A549 treated with AZD2906 at 1 μM for 4 hours (cell line): ENCODE data around the gene FAM180B. TPM values are rescaled to one million over a fixed set of nuclear protein-coding genes. Genes with fewer than 3 reads are reported as not detected.

Source experiments
- total RNA-seq: library from RNA; stranded (reverse); fragments of 200-300 nt; extraction: Qiagen RNA extraction; gene quantifications from 5 replicates; pipeline ENCODE4 v1.2.3, GENCODE V29; 2022

FAM180B gene, protein sequence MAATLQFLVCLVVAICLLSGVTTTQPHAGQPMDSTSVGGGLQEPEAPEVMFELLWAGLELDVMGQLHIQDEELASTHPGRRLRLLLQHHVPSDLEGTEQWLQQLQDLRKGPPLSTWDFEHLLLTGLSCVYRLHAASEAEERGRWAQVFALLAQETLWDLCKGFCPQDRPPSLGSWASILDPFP
- 0.05 to 0.07 TPM in 2 of 5 replicates, not detected in the others for total RNA-seq

DNA sequence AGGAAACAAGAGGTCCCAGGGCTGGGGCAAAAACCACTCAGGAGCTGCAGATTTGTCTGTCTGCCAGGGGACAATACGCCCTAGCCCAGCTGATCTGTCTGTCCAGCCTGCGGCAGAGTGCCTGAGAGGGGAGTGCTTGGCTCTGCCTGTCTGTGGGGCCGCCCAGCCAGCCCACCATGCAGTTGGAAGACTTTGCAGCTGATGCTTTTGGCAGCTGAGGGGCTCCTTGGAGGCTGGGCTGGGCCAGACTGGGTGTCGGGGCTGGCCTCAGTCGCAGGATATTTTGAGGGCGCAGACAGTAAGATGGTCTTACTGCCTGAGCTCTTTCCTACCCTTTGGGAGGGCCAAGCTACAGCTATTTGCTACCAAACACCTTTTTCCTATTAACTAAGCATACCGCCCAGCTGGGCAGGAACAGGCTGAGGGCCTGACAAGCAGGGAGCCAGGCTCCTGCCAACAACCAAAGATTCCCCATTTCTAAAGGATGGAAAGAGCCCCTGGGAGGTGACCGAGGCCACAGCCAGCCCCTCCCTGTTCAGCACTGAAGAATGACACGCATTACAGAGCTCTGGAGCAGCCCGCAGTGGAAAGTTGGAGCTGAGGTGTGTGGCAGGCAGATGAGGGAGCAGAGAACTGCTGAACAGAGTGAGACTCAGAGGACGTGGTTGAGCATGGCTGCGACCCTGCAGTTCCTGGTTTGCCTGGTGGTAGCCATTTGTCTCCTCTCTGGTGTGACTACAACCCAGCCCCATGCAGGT is at the start of gene FAM180B:
FAM180B (plus strand) TSS at position 581 of the 758 bp plus-strand sequence; CDS start at position 672, 91 bp downstream.

DNA sequence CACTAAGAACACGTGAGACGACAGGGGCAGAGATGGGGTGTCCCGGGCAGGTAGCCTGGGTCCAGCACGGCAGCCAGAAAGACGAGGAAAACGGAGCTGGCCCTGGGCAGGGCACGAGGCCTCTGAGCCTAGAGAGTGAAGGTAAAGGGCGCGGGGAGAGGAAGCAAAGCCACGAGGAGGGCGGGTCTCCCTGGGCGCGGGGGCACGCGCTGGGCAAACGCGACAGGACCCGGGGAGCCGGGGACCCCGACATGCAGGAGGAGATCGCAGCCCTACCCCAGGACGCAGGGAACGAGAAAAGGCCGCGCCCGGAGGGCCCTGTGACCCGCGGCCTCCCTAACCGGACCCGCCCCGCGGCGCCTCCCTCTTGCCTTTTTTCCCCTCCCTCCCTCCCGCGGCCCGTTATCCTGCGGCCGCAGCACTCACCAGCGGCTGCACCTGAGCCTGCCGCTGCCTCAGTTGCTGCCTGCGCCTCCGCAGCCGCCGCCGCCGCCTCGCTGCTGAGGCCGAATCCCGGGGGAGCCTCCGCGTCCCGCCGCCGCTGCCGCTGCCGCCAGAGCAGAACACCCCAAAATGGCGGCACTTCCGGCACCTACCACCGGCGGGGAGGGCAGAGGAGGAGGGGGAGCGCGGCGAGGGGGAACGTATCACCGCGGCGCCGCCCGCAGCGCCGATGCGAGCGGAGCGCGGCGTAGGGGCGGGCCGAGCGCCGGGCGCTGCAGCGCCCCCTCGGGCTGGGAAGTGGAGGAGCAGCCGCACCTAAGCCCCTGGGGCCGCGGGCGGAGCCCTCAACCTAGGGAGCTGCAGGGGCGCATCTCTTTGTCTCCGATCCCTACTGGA is 33.7 kb upstream of the FAM180B start, which contains the start of gene CELF1:
CELF1 (minus strand) TSS at position 567 of the 840 bp plus-strand sequence. CDS start 53,609 bp downstream, outside the sequence.

DNA sequence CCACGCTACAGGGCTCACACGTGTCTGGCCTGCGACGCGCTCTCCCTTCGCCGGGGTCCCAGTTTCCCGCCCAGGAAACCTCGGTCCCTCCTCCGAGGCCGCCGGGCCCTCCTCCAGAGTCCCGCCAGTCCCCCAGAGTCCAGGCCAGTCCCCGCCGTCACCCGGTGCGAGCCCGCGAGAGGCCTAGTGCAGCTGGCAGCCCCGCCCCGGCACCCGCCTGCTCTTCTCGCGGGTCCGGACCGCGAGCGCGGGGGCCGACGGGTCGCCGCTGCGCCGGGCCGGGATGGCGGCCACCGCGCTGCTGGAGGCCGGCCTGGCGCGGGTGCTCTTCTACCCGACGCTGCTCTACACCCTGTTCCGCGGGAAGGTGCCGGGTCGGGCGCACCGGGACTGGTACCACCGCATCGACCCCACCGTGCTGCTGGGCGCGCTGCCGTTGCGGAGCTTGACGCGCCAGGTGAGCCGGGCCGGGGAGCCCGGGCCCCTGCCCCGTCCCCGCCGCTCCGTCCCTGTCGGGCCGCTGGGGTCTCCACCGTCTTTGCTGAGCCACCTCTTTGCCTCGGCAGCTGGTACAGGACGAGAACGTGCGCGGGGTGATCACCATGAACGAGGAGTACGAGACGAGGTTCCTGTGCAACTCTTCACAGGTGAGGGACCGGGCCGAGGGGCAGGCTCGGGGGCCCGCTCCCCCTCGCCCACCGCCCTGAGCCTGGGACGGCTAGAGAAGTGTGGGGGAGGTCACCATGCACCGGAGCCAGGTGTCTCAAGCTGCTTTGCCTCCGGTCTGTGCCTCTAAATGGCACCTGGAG is 20.9 kb upstream of the FAM180B start, which contains the start of gene PTPMT1:
PTPMT1 (plus strand) TSS at position 260 of the 809 bp plus-strand sequence; CDS start at position 284, 24 bp downstream.

DNA sequence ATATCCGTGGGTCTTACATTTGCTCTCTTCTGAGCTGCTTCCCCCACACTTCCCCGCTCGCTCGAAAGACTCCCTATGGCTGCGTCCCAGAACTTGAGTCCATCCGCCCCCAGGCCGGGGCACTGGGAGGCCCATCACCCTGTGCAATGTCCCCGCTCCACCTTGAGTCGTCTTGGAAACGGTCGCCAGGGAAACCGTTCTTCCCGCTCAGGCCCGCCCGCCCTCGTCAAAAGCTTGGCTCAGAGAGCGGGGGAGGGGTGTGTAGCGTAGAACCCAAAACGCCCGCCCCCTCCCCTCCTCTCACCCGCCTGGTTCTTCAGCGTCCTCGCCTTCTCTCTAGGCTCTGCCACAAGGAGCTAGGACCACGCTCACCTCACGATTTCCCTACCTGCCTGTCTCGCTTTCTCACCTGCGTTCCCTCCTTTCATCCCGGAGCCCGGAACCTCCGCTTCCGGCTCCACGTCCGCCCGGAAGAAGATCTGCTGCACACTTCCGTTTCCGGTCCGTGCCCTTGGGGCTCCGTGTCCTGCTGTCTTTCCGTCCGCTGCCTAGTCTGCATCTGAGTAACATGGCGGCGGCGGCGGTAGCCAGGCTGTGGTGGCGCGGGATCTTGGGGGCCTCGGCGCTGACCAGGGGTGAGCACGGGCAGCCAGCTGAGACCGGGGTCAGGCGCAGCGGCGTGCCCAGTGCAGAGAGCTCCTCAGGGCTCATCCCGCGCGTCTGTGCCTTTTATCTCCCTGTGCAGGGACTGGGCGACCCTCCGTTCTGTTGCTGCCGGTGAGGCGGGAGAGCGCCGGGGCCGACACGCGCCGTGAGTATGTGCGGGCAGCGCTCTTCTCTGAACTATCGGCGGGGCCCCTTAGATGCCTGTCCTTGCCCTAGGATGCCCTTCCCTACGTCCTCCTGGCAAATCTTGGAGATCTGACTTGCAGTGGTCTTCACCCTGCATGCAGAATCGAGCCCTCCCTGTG is 7.7 kb upstream of the FAM180B start, which contains the start of the genes KBTBD4 and NDUFS3:
KBTBD4 (minus strand) TSS at position 447 of the 971 bp plus-strand sequence; CDS start at position 428, 19 bp downstream.
NDUFS3 (plus strand) TSS at position 551 of the 971 bp plus-strand sequence; CDS start at position 569, 18 bp downstream.

DNA sequence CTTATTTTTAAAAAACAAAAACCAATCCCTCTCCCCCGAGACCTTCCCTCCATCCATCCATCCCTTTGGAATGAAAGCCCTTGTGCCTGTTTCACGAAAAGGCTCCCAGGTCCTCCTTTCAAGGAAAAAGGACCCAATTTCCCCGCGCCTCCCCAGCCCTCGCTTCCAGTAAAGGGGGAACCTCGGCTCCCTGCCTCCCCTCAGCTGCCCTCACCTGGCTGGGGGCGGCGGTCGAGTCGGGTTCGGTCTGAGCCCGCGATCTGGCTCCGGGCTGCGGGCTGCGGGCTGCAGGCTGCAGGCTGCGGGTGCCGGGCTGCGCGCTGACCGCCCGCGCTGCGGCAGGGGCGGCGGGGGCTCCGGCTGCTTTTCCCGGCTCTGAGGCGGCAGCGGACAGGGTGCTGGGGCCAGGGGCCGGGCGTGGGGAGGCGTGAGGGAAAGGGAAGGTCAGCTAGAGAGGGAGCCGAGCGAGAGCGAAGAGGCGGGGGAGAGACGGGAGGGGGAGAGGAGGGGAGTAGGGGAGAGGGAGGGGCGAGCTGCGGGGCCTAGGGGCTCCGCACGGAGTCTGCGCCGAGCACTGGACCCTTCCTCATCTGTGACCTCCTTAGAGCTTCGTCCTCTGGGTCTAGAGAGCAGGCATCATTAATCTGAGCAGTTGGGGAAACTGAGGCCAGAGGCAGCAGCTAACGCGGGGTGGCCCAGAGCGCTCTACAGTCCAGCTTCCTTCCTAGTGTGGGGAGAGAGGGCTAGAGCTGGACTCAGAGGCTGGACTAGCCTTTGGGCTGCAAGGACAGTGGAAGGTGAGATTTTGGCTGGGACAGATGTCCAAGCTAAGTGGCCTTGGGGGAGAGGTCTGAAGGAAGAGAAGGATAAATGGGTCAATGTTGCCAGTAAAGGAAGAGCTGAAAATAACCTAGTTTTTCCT is 7.7 kb downstream of the FAM180B start, which contains the start of gene C1QTNF4:
C1QTNF4 (minus strand) TSS at position 478 of the 922 bp plus-strand sequence. CDS start 3,601 bp downstream, outside the sequence.

Other genes starting within 250 kb of the FAM180B start
- gene MYBPC3, start 234.0 kb upstream of the FAM180B start, total RNA-seq = 0.05 to 0.10 TPM (median 0.07 TPM) in 5 replicates
- 0.10 TPM in 1 of 5 replicates, not detected in the others for gene SPI1, start 208.1 kb upstream of the FAM180B start, total RNA-seq
- gene SLC39A13, start 178.1 kb upstream of the FAM180B start, total RNA-seq = 49.1 to 60.5 TPM (median 54.0 TPM) in 5 replicates
- gene PSMC3, start 160.2 kb upstream of the FAM180B start, total RNA-seq = 184 to 254 TPM (median 192 TPM) in 5 replicates
- 0.03 to 0.33 TPM (median 0.12 TPM) in 5 replicates for gene RAPSN, start 137.5 kb upstream of the FAM180B start, total RNA-seq
- 41.9 to 48.7 TPM (median 45.3 TPM) in 5 replicates for gene CELF1, start 33.5 kb upstream of the FAM180B start, total RNA-seq
- 57.7 to 79.7 TPM (median 75.1 TPM) in 5 replicates for gene PTPMT1, start 21.1 kb upstream of the FAM180B start, total RNA-seq
- gene KBTBD4, start 7.7 kb upstream of the FAM180B start, total RNA-seq = 18.0 to 19.8 TPM (median 18.7 TPM) in 5 replicates
- gene NDUFS3, start 7.6 kb upstream of the FAM180B start, total RNA-seq = 98.9 to 137 TPM (median 133 TPM) in 5 replicates
- gene C1QTNF4, start 7.7 kb downstream of the FAM180B start, total RNA-seq = 0.06 to 0.16 TPM (median 0.09 TPM) in 3 of 5 replicates, not detected in the others
- 123 to 153 TPM (median 136 TPM) in 5 replicates for gene MTCH2, start 55.9 kb downstream of the FAM180B start, total RNA-seq
- gene AGBL2, start 128.7 kb downstream of the FAM180B start, total RNA-seq = 0.80 to 1.4 TPM (median 1.0 TPM) in 5 replicates
- gene FNBP4, start 180.7 kb downstream of the FAM180B start, total RNA-seq = 42.7 to 57.9 TPM (median 46.9 TPM) in 5 replicates